Astrocyte (in vitro differentiated cells and primary cell): ENCODE measurements around the gene LRIG1. TPM values are rescaled to one million over a fixed set of nuclear protein-coding genes. Genes with fewer than 3 reads are reported as not detected.
A peak's percentile ranks its signal among the peaks of the same experiment; 100 is the strongest.

ENCODE experiments used
- DNase-seq: peaks from one replicate; pipeline ENCODE4 v3.0.0-alpha.2; 2010; ENCODE audit warnings: low read depth
- FAIRE-seq: peaks from 2 replicates; lab custom pipeline; 2011; peaks lifted over from hg19 to GRCh38; lab: Jason Lieb, UNC
- H2AFZ ChIP-seq: 2 replicates; pipeline ENCODE4 v1.6.0; 2012; ENCODE audit warnings: low read depth, low read length, inconsistent platforms
- H3K27ac ChIP-seq: 2 replicates; pipeline ENCODE4 v1.5.1; 2011; ENCODE audit warnings: low read depth, low read length, inconsistent platforms
- H3K27me3 ChIP-seq: 2 replicates; pipeline ENCODE4 v1.6.0; 2011; ENCODE audit warnings: low read length, inconsistent platforms; ENCODE audit not compliant: insufficient read depth
- H3K36me3 ChIP-seq: 2 replicates; pipeline ENCODE4 v1.5.1; 2011; ENCODE audit warnings: low read length, inconsistent platforms; ENCODE audit not compliant: insufficient read depth
- H3K4me1 ChIP-seq: 2 replicates; pipeline ENCODE4 v1.5.1; 2011; ENCODE audit warnings: low read length, inconsistent platforms; ENCODE audit not compliant: insufficient read depth
- H3K4me2 ChIP-seq: 2 replicates; pipeline ENCODE4 v1.6.0; 2012; ENCODE audit warnings: low read length, inconsistent platforms
- H3K4me3 ChIP-seq: 2 replicates; pipeline ENCODE4 v1.5.1; 2011; ENCODE audit warnings: low read depth, mild to moderate bottlenecking, low read length, inconsistent platforms; ENCODE audit not compliant: insufficient read depth
- H3K79me2 ChIP-seq: 2 replicates; pipeline ENCODE4 v1.6.0; 2012; ENCODE audit warnings: mild to moderate bottlenecking, low read length, inconsistent platforms; ENCODE audit not compliant: insufficient read depth
- H3K9ac ChIP-seq: 2 replicates; pipeline ENCODE4 v1.6.0; 2012; ENCODE audit warnings: mild to moderate bottlenecking, low read length, inconsistent platforms
- H3K9me3 ChIP-seq: 2 replicates; pipeline ENCODE4 v1.5.1; 2012; ENCODE audit warnings: low read depth, mild to moderate bottlenecking, low read length, inconsistent platforms; ENCODE audit not compliant: insufficient read depth
- H4K20me1 ChIP-seq: 2 replicates; pipeline ENCODE4 v1.6.0; 2012; ENCODE audit warnings: low read length, inconsistent platforms; ENCODE audit not compliant: insufficient read depth
- H3K27ac Mint-ChIP-seq: one replicate; pipeline ENCODE4 v1.8.0; 2021; ENCODE audit warnings: mild to moderate bottlenecking, mixed read lengths; ENCODE audit not compliant: unreplicated experiment
- H3K27me3 Mint-ChIP-seq: one replicate; pipeline ENCODE4 v1.8.0; 2021; ENCODE audit warnings: low read depth, mixed read lengths; ENCODE audit not compliant: unreplicated experiment
- H3K36me3 Mint-ChIP-seq: one replicate; pipeline ENCODE4 v1.8.0; 2021; ENCODE audit warnings: low read depth, mixed read lengths; ENCODE audit not compliant: unreplicated experiment
- H3K4me1 Mint-ChIP-seq: one replicate; pipeline ENCODE4 v1.8.0; 2021; ENCODE audit warnings: low read depth, mixed read lengths; ENCODE audit not compliant: unreplicated experiment
- H3K4me3 Mint-ChIP-seq: one replicate; pipeline ENCODE4 v1.8.0; 2021; ENCODE audit warnings: mild to moderate bottlenecking, moderate library complexity, mixed read lengths; ENCODE audit not compliant: unreplicated experiment
- H3K9me3 Mint-ChIP-seq: one replicate; pipeline ENCODE4 v1.8.0; 2021; ENCODE audit warnings: mild to moderate bottlenecking, mixed read lengths; ENCODE audit not compliant: unreplicated experiment
- EZH2 ChIP-seq: IDR thresholded peaks from 2 replicates; pipeline ENCODE4 v1.6.1; 2012; ENCODE audit warnings: mild to moderate bottlenecking, low read length, inconsistent platforms; ENCODE audit not compliant: insufficient read depth
- total RNA-seq: library from RNA; stranded (reverse); gene quantifications from 2 replicates; pipeline ENCODE4 v1.2.1, GENCODE V29; 2021
- TF ChIP-seq, protein P1 (sequence below): IDR thresholded peaks from 2 replicates; pipeline ENCODE4 v1.5.1; 2011; ENCODE audit warnings: low read depth, mild to moderate bottlenecking, inconsistent platforms, low read length, moderate library complexity; ENCODE audit not compliant: insufficient read depth

The LRIG1 gene
- total RNA-seq, 1 donor from 2014 or later = 39.7 TPM

DNA sequence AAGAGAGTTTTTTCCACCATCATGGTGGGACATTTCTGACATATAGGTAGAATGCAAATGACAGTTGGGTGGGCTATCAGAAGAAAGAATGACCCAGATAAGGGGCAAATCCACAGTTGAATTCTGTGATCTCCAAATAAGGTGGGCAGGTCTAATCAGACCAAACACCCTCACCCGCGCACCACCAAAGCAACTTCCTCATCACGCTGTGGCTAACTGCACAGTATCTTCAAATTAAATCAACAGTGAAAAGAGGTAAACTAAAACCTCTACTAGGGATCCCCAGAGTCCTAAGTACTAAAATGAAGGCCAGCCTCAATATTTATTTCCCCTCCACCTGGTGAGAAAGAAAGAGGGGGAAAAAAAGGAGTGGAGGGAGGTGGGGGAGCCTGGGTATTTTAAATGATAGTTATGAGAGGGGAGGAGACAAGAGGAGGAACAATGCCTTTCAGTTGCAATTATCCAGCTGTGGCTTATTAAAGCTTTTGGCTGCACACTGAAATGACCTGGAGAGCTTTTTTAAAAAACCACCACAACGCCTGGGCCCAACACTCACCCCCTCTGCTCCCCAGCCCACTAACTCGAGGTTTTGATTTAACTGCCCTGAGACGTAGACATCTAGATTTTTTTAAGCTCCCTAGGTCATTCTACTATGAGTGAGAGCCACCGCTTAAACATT, 61.0 kb downstream of the LRIG1 start:
- no peaks in the 10 kb centered on the region for H3K27me3 Mint-ChIP-seq
- peak overlapping the region; percentile 0 for H3K4me3 Mint-ChIP-seq
- peak overlapping the region; percentile 8 for H3K27ac Mint-ChIP-seq

DNA sequence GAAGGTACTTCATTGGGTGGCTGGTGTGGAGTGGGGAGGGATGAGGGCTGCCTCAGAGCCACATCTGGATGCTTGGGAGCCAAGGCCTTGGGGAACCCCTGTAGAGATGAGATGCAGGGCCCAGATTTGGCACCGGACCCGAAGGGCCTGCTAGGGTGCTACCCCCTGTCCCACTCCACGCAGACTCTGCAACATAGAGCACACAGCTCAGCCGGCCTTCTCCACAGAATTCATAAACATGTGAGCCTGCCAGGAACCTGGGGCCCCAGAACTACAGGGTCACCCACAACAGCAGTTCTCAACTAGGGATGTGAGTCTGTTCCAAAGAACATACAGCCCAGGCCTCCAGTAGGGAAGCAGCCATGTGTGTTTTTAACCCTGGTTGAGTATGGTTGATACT, 62.8 kb downstream of the LRIG1 start:
- H3K9me3 ChIP-seq = no peaks in the 10 kb centered on the region
- no peaks in the 10 kb centered on the region for H4K20me1 ChIP-seq
- Mint-ChIP-seq H3K4me3 (no peak overlapping the region), H3K36me3 (peaks cover 11% of the 10 kb centered on the region), H3K27ac (no peak overlapping the region), H3K4me1 (peaks cover 55% of the 10 kb centered on the region), H3K27me3 (no peaks in the 10 kb centered on the region), H3K9me3 (no peaks in the 10 kb centered on the region)
- H2AFZ ChIP-seq = no peak overlapping the region
- TF ChIP-seq, protein P1, sequence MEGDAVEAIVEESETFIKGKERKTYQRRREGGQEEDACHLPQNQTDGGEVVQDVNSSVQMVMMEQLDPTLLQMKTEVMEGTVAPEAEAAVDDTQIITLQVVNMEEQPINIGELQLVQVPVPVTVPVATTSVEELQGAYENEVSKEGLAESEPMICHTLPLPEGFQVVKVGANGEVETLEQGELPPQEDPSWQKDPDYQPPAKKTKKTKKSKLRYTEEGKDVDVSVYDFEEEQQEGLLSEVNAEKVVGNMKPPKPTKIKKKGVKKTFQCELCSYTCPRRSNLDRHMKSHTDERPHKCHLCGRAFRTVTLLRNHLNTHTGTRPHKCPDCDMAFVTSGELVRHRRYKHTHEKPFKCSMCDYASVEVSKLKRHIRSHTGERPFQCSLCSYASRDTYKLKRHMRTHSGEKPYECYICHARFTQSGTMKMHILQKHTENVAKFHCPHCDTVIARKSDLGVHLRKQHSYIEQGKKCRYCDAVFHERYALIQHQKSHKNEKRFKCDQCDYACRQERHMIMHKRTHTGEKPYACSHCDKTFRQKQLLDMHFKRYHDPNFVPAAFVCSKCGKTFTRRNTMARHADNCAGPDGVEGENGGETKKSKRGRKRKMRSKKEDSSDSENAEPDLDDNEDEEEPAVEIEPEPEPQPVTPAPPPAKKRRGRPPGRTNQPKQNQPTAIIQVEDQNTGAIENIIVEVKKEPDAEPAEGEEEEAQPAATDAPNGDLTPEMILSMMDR = no peak
- TF ChIP-seq EZH2 = no peak
- no peaks in the 10 kb centered on the region for H3K36me3 ChIP-seq
- H3K4me3 ChIP-seq = no peak overlapping the region
- FAIRE-seq = no peak
- DNase-seq = no peak
- no peaks in the 10 kb centered on the region for H3K27me3 ChIP-seq
- H3K4me2 ChIP-seq = no peak overlapping the region
- H3K4me1 ChIP-seq = peaks cover 39% of the 10 kb centered on the region
- H3K27ac ChIP-seq = no peak overlapping the region
- H3K9ac ChIP-seq = no peak overlapping the region
- H3K79me2 ChIP-seq = peaks cover 20% of the 10 kb centered on the region

More for the DNA sequence above, 61.0 kb downstream of the LRIG1 start:
- Histone ChIP-seq H3K9me3 (no peaks in the 10 kb centered on the region), H3K4me3 (no peak overlapping the region), H3K79me2 (peaks cover 16% of the 10 kb centered on the region), H2AFZ (no peak overlapping the region), H4K20me1 (no peaks in the 10 kb centered on the region), H3K4me1 (peaks cover 41% of the 10 kb centered on the region), H3K4me2 (no peak overlapping the region), H3K27me3 (no peaks in the 10 kb centered on the region), H3K27ac (no peak overlapping the region), H3K36me3 (no peaks in the 10 kb centered on the region), H3K9ac (peak overlapping the region; percentile 76)
- DNase-seq (no peak), FAIRE-seq (no peak)
- no peaks in the 10 kb centered on the region for H3K9me3 Mint-ChIP-seq
- peaks cover 10% of the 10 kb centered on the region for H3K36me3 Mint-ChIP-seq
- TF ChIP-seq, protein P1 = no peak
- TF ChIP-seq EZH2 = no peak
- peaks cover 56% of the 10 kb centered on the region for H3K4me1 Mint-ChIP-seq

DNA sequence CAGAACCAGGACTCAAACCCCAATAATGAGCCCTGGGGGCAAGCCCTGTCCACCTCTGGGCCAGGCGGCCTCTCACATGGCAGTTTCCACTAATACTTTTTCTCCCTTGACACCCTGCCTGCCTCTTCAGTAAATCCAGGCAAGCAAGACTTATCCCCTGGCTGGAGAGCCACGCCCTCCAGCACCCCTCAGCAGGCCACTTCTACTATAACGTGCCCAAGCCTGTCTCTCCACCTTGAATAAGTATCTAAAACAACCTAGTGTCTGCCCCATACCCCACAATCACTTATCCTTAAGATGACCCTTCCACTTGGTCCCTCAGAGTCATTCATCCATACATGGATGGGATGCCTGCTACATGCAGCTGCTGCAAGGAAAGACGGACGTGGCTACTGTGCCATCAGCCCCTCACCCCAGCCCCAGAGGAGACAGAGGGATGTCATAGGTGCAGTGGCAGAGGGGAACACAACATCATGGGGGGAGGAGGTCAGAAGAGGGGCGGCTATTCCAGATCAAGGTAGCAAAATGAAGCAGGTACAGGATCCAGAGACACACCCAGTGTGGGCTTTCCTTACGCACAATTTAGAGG, 63.4 kb downstream of the LRIG1 start:
- H4K20me1 ChIP-seq = no peaks in the 10 kb centered on the region
- no peaks in the 10 kb centered on the region for H3K27me3 ChIP-seq
- no peak overlapping the region for H3K4me2 ChIP-seq
- Mint-ChIP-seq H3K4me3 (no peak overlapping the region), H3K4me1 (peaks cover 52% of the 10 kb centered on the region), H3K9me3 (no peaks in the 10 kb centered on the region), H3K36me3 (peaks cover 11% of the 10 kb centered on the region), H3K27me3 (no peaks in the 10 kb centered on the region), H3K27ac (peak overlapping the region; percentile 20)
- H3K4me1 ChIP-seq = peaks cover 38% of the 10 kb centered on the region
- no peak for TF ChIP-seq EZH2
- TF ChIP-seq, protein P1 = no peak
- no peak overlapping the region for H2AFZ ChIP-seq
- H3K4me3 ChIP-seq = no peak overlapping the region
- no peaks in the 10 kb centered on the region for H3K9me3 ChIP-seq
- H3K79me2 ChIP-seq = peaks cover 22% of the 10 kb centered on the region
- no peaks in the 10 kb centered on the region for H3K36me3 ChIP-seq
- DNase-seq = no peak
- no peak overlapping the region for H3K9ac ChIP-seq
- FAIRE-seq = no peak
- H3K27ac ChIP-seq = no peak overlapping the region
